Measurements from ENCODE around the gene CSF2.

CSF2 gene

DNA sequence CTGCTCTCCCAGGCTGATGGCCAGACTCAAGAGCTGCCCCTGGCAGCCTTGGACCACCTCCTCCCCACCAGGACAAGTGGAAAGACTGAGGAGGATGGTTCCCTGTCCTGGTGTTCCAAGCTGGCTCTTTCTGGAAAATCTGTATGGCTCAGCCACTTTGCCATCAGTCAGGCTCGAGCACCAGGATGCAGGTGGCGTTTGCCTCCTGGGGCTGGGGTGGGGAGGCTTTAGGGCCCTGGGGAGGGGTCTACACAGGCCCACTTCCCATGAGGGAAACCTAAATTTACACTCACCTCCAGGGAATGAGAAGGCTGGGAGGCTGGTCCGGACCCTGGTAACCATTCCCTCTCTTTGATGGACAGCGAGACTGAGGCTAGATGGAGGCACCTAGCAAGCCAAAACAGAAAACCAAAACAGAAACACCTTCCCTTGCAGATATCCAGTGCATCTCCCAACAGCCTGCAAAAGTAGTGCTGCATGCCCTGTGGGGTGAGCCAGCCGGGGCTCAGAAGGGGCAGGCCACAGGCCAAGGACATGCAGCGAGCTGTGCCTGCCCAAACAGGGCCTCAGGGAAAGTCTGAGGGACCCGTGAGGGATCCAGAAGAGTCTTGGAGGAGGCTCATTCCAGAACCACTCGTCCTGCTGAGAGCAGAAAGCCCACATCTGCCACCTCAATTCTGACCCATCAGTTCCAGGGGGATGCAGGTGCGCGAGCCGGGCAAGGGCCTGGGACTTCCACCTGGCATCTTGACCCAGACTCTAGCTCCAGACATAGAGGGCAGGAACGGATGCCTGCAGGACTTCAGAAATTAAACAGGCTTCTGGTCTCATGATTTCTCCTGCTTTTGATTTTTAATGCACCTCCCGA lies 5.4 kb upstream of the CSF2 start:
- H3K4me3 ChIP-seq (ENCODE audit: low read length, poor library complexity, severe bottlenecking) = no peak overlapping the region
- H3K9me2 ChIP-seq (replicated peaks; ENCODE audit: low read depth, low read length) = no peaks in the 10 kb centered on the region
- no peak overlapping the region for H2AFZ ChIP-seq (ENCODE audit: low read length)
- no peaks in the 10 kb centered on the region for H3K36me3 ChIP-seq (ENCODE audit: insufficient read depth, low read length)
- no peak overlapping the region for H3K4me2 ChIP-seq (ENCODE audit: low read depth, low read length, poor library complexity, severe bottlenecking)
- no peaks in the 10 kb centered on the region for H3K27me3 ChIP-seq (ENCODE audit: insufficient read depth, low read length, poor library complexity, severe bottlenecking)
- H3F3A ChIP-seq (ENCODE audit: low read depth) = no peaks in the 10 kb centered on the region
- H4K20me1 ChIP-seq (ENCODE audit: insufficient read depth, low read length, poor library complexity, severe bottlenecking) = no peaks in the 10 kb centered on the region
- H3K4me1 ChIP-seq (ENCODE audit: insufficient read depth, low read length, poor library complexity, severe bottlenecking) = peaks cover 9% of the 10 kb centered on the region
- H3K79me2 ChIP-seq (ENCODE audit: insufficient read depth, low read length) = no peaks in the 10 kb centered on the region
- TF ChIP-seq, protein P1, sequence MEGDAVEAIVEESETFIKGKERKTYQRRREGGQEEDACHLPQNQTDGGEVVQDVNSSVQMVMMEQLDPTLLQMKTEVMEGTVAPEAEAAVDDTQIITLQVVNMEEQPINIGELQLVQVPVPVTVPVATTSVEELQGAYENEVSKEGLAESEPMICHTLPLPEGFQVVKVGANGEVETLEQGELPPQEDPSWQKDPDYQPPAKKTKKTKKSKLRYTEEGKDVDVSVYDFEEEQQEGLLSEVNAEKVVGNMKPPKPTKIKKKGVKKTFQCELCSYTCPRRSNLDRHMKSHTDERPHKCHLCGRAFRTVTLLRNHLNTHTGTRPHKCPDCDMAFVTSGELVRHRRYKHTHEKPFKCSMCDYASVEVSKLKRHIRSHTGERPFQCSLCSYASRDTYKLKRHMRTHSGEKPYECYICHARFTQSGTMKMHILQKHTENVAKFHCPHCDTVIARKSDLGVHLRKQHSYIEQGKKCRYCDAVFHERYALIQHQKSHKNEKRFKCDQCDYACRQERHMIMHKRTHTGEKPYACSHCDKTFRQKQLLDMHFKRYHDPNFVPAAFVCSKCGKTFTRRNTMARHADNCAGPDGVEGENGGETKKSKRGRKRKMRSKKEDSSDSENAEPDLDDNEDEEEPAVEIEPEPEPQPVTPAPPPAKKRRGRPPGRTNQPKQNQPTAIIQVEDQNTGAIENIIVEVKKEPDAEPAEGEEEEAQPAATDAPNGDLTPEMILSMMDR (conservative IDR thresholded peaks at IDR 0.05; ENCODE audit: low read length) = no peak
- no peak for TF ChIP-seq EZH2phosphoT487 (IDR thresholded peaks at IDR 0.05; ENCODE audit: borderline replicate concordance)
- no peaks in the 10 kb centered on the region for H3K9me3 ChIP-seq (ENCODE audit: insufficient read depth, low read depth, low read length)
- H3K9ac ChIP-seq (ENCODE audit: low read depth, low read length, poor library complexity, severe bottlenecking) = no peak overlapping the region

DNA sequence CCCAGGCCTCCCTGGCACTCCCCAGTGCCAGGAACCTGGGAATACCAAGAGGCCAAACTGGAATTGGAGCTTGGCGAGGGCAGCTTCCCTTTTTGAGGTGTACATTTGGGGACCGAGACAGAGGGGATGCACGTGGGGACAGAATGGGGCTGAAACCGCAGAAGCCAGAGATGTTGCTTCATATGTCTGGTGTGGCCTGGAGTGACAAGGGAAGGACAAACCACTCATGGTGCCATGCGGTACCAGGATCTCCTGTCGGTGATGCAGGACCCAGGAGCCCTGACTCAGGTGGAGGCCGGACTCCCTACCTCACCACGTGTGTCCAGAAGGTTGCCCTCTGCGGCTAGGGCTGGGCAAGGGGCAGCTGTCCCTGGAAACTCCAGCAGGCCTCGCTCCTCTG lies 4.0 kb upstream of the CSF2 start:
- no peak overlapping the region for H3K4me2 ChIP-seq (ENCODE audit: low read depth, low read length, poor library complexity, severe bottlenecking)
- H2AFZ ChIP-seq (ENCODE audit: low read length) = no peak overlapping the region
- H3K79me2 ChIP-seq (ENCODE audit: insufficient read depth, low read length) = no peaks in the 10 kb centered on the region
- H3K9ac ChIP-seq (ENCODE audit: low read depth, low read length, poor library complexity, severe bottlenecking) = no peak overlapping the region
- no peaks in the 10 kb centered on the region for H4K20me1 ChIP-seq (ENCODE audit: insufficient read depth, low read length, poor library complexity, severe bottlenecking)
- H3K9me3 ChIP-seq (ENCODE audit: insufficient read depth, low read depth, low read length) = no peaks in the 10 kb centered on the region
- TF ChIP-seq EZH2phosphoT487 (IDR thresholded peaks at IDR 0.05; ENCODE audit: borderline replicate concordance) = no peak
- H3F3A ChIP-seq (ENCODE audit: low read depth) = no peaks in the 10 kb centered on the region
- peaks cover 22% of the 10 kb centered on the region for H3K4me1 ChIP-seq (ENCODE audit: insufficient read depth, low read length, poor library complexity, severe bottlenecking)
- no peaks in the 10 kb centered on the region for H3K27me3 ChIP-seq (ENCODE audit: insufficient read depth, low read length, poor library complexity, severe bottlenecking)
- no peaks in the 10 kb centered on the region for H3K36me3 ChIP-seq (ENCODE audit: insufficient read depth, low read length)
- no peak overlapping the region for H3K4me3 ChIP-seq (ENCODE audit: low read length, poor library complexity, severe bottlenecking)
- no peaks in the 10 kb centered on the region for H3K9me2 ChIP-seq (replicated peaks; ENCODE audit: low read depth, low read length)

GRCh38 chr5:132069994-132070393 lies 3.6 kb upstream of the CSF2 start:
- H3K4me3 ChIP-seq (ENCODE audit: low read length, poor library complexity, severe bottlenecking) = no peak overlapping the region
- H4K20me1 ChIP-seq (ENCODE audit: insufficient read depth, low read length, poor library complexity, severe bottlenecking) = no peaks in the 10 kb centered on the region
- no peak overlapping the region for H2AFZ ChIP-seq (ENCODE audit: low read length)
- H3K4me1 ChIP-seq (ENCODE audit: insufficient read depth, low read length, poor library complexity, severe bottlenecking) = peaks cover 26% of the 10 kb centered on the region
- H3K36me3 ChIP-seq (ENCODE audit: insufficient read depth, low read length) = no peaks in the 10 kb centered on the region
- no peaks in the 10 kb centered on the region for H3K79me2 ChIP-seq (ENCODE audit: insufficient read depth, low read length)
- H3K9me3 ChIP-seq (ENCODE audit: insufficient read depth, low read depth, low read length) = no peaks in the 10 kb centered on the region
- no peaks in the 10 kb centered on the region for H3K27me3 ChIP-seq (ENCODE audit: insufficient read depth, low read length, poor library complexity, severe bottlenecking)
- TF ChIP-seq EZH2phosphoT487 (IDR thresholded peaks at IDR 0.05; ENCODE audit: borderline replicate concordance) = no peak
- TF ChIP-seq, protein P1 (conservative IDR thresholded peaks at IDR 0.05; ENCODE audit: low read length) = no peak
- no peak overlapping the region for H3K9ac ChIP-seq (ENCODE audit: low read depth, low read length, poor library complexity, severe bottlenecking)
- H3K9me2 ChIP-seq (replicated peaks; ENCODE audit: low read depth, low read length) = no peaks in the 10 kb centered on the region
- no peak overlapping the region for H3K4me2 ChIP-seq (ENCODE audit: low read depth, low read length, poor library complexity, severe bottlenecking)
- H3F3A ChIP-seq (ENCODE audit: low read depth) = no peaks in the 10 kb centered on the region
